NK-92 treated with Interleukin-12 subunit alpha and Interleukin-12 subunit beta, amount 100 ng/mL, for 24 hours (cell line): Measurements from ENCODE around the gene EFCAB6.

Experiments used
- DNase-seq: peaks from one replicate; lab custom pipeline; 2025; lab: John Stamatoyannopoulos, UW

The EFCAB6 gene

GRCh38 chr22:43544289-43544673 lies 267.8 kb downstream of the EFCAB6 start:
- DNase-seq = no peak

- no peak for DNase-seq
Measured at GRCh38 chr22:43543522-43544288, 268.4 kb downstream of the EFCAB6 start.

- DNase-seq = no peak
Measured at GRCh38 chr22:43542681-43543521, 269.2 kb downstream of the EFCAB6 start.

GRCh38 chr22:43541462-43542407 lies 270.4 kb downstream of the EFCAB6 start:
- DNase-seq = no peak

- no peak for DNase-seq
Measured at GRCh38 chr22:43541022-43541421, 271.1 kb downstream of the EFCAB6 start.

- DNase-seq = no peak
Measured at GRCh38 chr22:43540529-43540923, 271.6 kb downstream of the EFCAB6 start.

- no peak for DNase-seq
Measured at GRCh38 chr22:43539572-43540528, 272.3 kb downstream of the EFCAB6 start.

GRCh38 chr22:43537019-43537585 lies 275.0 kb downstream of the EFCAB6 start:
- peak; percentile 7 for DNase-seq

- DNase-seq = no peak
Measured at GRCh38 chr22:43535741-43536140, 276.4 kb downstream of the EFCAB6 start.

GRCh38 chr22:43535336-43535735 lies 276.8 kb downstream of the EFCAB6 start:
- no peak for DNase-seq

GRCh38 chr22:43534916-43535315 lies 277.2 kb downstream of the EFCAB6 start:
- DNase-seq = no peak

GRCh38 chr22:43533656-43534428 lies 278.3 kb downstream of the EFCAB6 start:
- DNase-seq = no peak

GRCh38 chr22:43533156-43533530 lies 279.0 kb downstream of the EFCAB6 start:
- DNase-seq = no peak

GRCh38 chr22:43532301-43533155 lies 279.6 kb downstream of the EFCAB6 start:
- DNase-seq = no peak

- DNase-seq = no peak
Measured at GRCh38 chr22:43531651-43532050, 280.5 kb downstream of the EFCAB6 start.

- no peak for DNase-seq
Measured at GRCh38 chr22:43530349-43531201, 281.5 kb downstream of the EFCAB6 start.

- DNase-seq = no peak
Measured at GRCh38 chr22:43529934-43530333, 282.2 kb downstream of the EFCAB6 start.

GRCh38 chr22:43529461-43529860 lies 282.6 kb downstream of the EFCAB6 start:
- DNase-seq = no peak
